Measurements from ENCODE around the gene MED13L.
"Not testable (repeated sequence)": the region's sequence is repeated elsewhere in the genome, so short reads cannot be mapped to it uniquely, and the experiment has no call there.

MED13L gene

GRCh38 chr12:115993737-115994136 is 283.8 kb downstream of the MED13L start:
- DNase-seq: no peak

DNA sequence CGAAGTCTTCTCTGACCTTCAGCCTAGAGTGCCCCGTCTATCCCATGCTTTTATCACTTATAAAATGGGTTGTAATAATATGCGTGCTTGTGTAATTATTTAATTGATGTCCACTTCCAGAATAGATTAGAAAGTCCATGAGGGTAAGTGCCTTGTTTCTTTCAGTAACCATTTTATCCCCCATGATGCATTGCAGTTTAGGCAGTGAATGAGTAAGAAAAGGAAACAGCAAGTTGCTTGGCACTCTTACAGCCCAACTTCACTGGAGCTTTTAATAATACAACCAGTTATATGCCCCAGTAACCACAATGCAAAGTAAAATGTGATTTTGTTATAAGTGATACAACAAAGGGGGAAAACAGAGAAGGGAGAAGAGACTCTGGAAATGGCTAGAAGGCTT is 287.3 kb downstream of the MED13L start:
- DNase-seq: no peak

DNA sequence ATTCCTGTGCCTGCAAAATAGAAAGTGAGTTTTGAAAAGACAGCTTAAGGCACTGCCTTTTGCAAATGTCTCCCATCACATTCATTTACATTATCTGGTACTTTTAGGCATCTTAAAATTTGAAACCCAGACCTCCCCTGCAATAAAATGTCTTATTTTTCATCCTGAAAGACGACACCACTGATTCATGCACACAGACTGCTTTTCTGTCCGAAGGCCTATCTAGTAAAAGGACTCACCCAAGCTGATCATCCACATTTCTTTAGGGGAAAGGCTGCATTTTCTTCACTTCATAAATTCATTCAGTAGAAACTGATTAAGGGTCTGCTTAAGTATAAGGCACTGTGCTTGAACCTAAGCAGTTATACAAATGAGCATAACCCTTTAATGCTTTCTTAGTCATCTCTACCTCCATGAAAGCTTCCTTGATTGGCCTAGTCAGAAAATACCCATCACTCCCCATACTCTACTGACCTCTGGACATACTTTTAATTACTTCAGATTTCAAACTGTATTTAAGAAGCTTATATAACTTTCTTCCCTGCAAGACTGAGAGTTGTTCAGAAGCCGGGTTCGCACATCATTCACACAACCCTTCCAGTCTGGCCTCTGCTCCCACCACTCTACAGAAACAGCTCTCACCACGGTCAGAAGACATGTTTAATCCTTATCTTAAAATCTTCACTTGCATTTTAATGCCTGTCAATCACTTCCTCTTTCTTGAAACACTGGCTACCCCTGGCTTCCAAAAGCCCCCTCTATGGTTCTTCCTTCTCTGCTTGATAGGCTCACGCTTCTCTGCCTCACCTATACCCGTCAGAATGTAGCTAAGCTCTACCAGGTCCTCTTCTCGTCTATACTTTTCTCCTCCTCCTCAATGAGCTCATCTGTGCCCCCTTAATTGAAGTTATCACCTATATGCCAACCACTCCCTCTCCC is 288.6 kb downstream of the MED13L start:
- DNase-seq: no peak

GRCh38 chr12:115988212-115988611 is 289.3 kb downstream of the MED13L start:
- DNase-seq: no peak

- no peak for DNase-seq
Observed at GRCh38 chr12:115984616-115985015, 292.9 kb downstream of the MED13L start.

- DNase-seq: no peak
Observed at GRCh38 chr12:115983226-115983798, 294.2 kb downstream of the MED13L start.

DNA sequence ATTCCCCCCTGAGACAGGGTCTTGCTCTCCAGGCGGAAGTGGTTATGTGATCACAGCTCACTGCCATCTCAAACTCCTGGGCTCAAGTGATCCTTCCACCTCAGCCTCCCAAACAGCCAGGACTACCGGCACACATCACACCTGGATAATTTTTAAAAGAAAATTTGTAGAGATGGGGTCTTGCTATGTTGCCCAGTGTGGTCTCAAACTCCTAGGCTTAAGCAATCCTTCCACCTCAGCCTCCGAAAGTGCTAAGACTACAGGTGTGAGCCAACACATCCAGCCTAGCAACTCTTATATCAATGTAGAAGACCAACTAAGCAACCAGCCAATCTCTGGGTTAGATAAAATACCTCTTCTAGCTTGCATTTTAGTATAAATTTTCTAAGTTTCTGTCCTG is 297.2 kb downstream of the MED13L start:
- DNase-seq: no peak

GRCh38 chr12:115979851-115980250 is 297.6 kb downstream of the MED13L start:
- DNase-seq: no peak

GRCh38 chr12:115979351-115979750 is 298.1 kb downstream of the MED13L start:
- no peak for DNase-seq

DNA sequence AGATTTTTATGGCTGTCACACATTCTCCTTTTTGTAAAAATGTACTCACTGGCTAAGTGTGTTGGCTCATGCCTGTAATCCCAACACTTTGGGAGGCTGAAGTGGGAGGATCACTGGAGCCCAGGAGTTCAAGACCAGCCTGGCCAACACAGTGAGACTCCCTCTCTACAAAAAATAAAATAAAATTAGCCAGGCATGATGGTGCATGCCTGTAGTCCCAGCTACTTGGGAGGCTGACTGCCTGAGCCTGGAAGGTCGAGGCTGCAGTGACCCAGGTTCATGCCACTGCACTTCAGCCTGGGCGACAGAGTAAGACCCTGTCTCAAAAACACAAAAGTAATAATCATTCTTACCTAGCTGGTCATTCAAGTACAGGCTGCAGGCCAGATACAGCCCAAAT is 300.7 kb downstream of the MED13L start:
- not testable (repeated sequence) for DNase-seq

DNA sequence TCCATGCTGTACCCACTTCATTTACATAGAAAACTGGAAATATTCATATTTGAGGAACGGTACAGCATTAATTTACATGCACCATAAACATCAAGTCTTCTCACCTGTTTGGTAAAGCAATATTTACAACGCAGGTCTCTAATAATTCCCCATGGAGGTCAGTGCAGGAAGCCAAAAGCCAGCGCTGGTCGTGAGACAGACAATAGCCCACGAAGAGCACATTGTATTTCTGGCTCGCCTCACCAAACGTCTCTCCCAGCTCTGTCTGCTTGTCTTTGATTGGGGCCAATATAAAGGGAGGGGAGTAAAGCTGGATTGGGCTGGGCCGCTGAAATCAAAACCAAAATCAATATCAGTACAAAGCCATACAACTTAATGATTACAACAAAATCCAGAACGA is 302.1 kb downstream of the MED13L start:
- no peak for DNase-seq

- no peak for DNase-seq
Observed at GRCh38 chr12:115973968-115974724, 303.3 kb downstream of the MED13L start.

- DNase-seq: no peak
Observed at GRCh38 chr12:115973066-115973465, 304.4 kb downstream of the MED13L start.

- DNase-seq: no peak
Observed at GRCh38 chr12:115972241-115972640, 305.3 kb downstream of the MED13L start.

DNA sequence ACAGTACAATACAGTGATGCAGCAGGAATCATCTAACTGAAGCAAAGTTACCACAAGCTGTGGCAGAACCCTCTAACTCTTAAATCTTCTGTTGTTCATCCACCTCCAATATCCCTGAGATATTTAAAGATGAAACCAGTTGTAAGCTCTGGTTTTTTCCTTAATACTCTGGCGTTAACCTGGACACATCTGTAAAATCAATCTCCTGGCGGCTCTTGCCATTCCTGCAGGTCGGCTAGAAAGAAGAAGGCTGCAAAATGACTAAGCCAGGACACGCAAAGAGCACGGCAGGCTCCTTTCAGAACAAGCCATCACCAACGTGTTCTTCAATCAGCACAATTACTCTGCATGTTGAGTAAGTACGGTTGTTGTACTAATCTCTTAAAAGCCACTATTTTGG is 309.3 kb downstream of the MED13L start:
- no peak for DNase-seq

GRCh38 chr12:115966376-115966775 is 311.1 kb downstream of the MED13L start:
- no peak for DNase-seq

- DNase-seq: no peak
Observed at GRCh38 chr12:115964626-115965025, 312.9 kb downstream of the MED13L start.

DNA sequence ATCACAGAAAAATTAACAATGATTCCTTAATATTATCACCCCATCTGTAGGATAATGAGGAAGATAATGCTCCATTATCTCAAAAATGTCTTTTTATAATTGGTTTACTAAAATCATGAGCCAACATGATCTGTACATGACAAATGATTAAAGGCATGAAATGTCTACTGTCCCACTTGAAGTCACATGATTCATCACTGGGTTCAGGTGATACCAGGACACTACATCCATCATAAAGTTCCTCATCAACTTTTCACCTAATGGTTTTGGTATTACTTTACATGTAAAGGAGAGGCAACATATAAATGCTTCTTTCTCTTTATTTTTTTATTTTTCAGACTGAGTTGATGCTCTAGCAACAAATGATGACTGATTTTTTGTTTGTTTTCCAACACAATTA is 313.3 kb downstream of the MED13L start:
- no peak for DNase-seq

DNA sequence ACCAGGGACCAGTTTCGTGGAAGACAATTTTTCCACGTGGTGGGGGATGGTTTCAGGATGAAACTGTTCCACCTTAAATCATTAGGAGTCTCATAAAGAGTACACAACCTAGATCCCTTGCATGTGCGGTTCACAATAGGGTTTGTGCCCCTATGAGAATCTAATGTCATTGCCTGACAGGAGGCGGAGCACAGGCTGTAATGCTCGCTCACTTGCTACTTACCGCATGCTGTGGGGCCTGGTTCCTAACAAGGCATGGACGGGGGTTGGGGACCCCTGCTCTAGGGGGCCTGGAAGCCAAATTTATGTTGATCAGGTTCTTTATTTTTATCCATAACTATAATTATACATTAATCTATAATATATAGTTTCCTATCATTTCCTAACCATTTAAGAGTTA is 315.3 kb downstream of the MED13L start:
- no peak for DNase-seq

GRCh38 chr12:115960868-115961802 is 316.4 kb downstream of the MED13L start:
- no peak for DNase-seq

- DNase-seq: no peak
Observed at GRCh38 chr12:115957686-115958290, 319.7 kb downstream of the MED13L start.

- no peak for DNase-seq
Observed at GRCh38 chr12:115956659-115957058, 320.8 kb downstream of the MED13L start.

All from GF-D8 (cell line).